ENCODE data around the gene NDUFS4.
"Not testable (repeated sequence)": the region's sequence is repeated elsewhere in the genome, so short reads cannot be mapped to it uniquely, and the experiment has no call there.

Gene NDUFS4

GRCh38 chr5:53575831-53576230 is 15.4 kb downstream of the NDUFS4 start:
- no peak for DNase-seq (ENCODE audit: low spot score)

GRCh38 chr5:53576674-53577073 is 16.2 kb downstream of the NDUFS4 start:
- DNase-seq (ENCODE audit: low spot score): no peak

- no peak for DNase-seq (ENCODE audit: low spot score)
These were observed 18.4 kb downstream of the NDUFS4 start for GRCh38 chr5:53578854-53579253.

DNA sequence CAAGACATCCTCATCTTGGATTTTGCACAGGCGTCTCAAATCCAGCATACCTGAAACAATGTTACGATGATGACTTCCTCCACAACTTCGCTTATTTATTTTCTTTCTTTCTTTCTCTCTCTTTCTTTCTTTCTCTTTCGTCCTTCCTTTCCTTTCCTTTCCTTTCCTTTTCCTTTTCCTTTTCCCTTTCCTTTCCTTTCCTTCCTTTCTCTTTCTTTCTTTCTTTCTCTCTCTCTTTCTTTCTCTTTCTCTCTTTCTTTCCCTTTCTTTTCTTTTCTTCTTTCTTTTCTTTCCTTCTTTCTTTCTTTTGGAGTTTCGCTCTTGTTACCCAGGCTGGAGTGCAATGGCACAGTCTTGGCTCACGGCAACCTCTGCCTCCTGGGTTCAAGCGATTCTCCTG is 20.1 kb downstream of the NDUFS4 start:
- no peak for DNase-seq (ENCODE audit: low spot score)

DNA sequence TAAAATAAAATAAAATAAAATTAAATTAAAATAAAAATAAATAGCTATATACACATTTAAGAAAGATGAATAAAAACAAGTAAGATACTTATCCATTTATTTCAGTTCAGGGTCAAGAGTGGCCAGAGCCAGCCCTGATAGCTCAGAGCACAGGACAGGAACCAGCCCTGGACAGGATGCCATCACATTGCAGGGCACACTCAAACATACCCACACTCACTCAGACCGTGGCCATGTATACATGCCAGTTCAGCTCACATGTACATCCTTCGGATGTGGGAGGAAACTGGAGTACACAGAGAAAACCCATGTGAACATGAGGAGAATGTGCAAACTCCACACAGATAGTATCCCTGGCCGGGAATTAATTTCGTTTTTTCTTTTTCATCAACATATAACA is 21.8 kb downstream of the NDUFS4 start:
- DNase-seq (ENCODE audit: low spot score): no peak

- no peak for DNase-seq (ENCODE audit: low spot score)
These were observed 30.3 kb downstream of the NDUFS4 start for GRCh38 chr5:53590759-53591158.

GRCh38 chr5:53594419-53594818 is 34.0 kb downstream of the NDUFS4 start:
- no peak for DNase-seq (ENCODE audit: low spot score)

GRCh38 chr5:53597894-53598293 is 37.5 kb downstream of the NDUFS4 start:
- DNase-seq (ENCODE audit: low spot score): no peak

- no peak for DNase-seq (ENCODE audit: low spot score)
These were observed 41.1 kb downstream of the NDUFS4 start for GRCh38 chr5:53601570-53601969.

DNA sequence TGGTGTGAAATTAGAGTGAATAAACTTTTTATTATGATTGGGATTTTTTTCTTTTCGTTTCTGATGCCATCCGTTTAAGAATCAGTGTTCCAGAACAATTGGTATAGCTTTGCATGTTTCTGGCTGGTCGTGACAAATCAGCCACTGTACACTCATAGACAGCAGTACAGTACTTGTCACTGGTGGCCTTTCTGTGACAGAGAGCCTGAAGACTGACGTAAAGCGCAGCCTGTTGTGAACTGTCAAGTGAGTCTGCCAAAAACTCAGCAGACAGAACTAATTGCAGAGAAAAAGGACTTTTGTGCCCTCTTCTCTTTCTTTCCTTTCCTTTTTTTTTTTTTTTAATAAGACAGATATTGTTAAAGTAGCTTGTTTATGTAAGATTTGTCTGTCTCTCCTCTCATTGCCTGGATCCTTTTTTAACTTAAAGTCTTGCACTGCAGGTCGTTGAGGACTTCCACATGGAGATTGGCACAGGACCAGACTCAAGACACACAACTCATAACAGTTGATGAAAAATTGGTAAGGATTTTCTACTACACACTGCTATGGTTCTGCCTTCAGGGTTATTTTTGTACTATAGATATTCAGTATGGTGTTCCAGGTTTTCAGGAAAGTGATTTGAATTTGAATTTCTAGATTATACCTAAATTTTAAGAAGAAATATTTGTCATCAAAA is 42.7 kb downstream of the NDUFS4 start:
- peak; percentile 52 for DNase-seq (ENCODE audit: low spot score)

DNA sequence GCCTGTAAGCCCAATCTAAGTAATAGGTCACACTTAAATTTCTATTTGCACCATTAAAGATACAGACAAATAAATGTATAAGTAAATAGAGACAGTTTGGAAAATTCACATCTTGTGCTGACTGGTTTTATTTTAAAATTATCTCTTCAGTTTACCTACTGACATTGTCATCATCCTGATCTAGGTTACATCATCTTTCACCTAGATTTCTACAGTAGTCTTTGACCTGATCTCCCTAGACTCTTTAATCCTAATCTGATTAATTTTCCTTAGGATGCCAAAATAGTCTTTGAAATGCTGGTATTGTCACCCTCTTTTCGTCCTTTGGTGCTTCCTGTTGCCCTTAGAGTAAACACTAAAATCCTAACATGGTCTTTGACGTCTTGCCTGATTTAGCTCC is 43.9 kb downstream of the NDUFS4 start:
- no peak for DNase-seq (ENCODE audit: low spot score)

DNA sequence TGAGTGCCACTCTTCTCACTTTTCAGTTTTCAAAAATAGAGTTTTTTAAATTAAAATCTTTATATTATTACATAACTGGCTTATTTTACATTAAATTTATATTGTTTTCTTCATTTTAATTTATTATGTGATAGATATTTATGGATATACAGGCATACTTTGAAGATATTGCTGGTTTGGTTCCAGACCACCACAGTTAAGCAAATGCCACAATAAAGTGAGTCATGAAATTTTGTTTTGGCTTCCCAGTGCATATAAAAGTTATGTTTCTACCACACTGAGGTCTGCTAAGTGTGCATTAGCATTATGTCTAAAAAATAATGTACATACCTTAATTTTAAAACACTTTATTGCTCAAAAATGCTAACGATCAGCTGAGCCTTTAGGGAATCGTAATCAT is 47.4 kb downstream of the NDUFS4 start:
- DNase-seq (ENCODE audit: low spot score): no peak

GRCh38 chr5:53608897-53609296 is 48.5 kb downstream of the NDUFS4 start:
- DNase-seq (ENCODE audit: low spot score): not testable (repeated sequence)

GRCh38 chr5:53613061-53613460 is 52.6 kb downstream of the NDUFS4 start:
- DNase-seq (ENCODE audit: low spot score): no peak

- DNase-seq (ENCODE audit: low spot score): no peak
These were observed 53.1 kb downstream of the NDUFS4 start for GRCh38 chr5:53613536-53613935.

DNA sequence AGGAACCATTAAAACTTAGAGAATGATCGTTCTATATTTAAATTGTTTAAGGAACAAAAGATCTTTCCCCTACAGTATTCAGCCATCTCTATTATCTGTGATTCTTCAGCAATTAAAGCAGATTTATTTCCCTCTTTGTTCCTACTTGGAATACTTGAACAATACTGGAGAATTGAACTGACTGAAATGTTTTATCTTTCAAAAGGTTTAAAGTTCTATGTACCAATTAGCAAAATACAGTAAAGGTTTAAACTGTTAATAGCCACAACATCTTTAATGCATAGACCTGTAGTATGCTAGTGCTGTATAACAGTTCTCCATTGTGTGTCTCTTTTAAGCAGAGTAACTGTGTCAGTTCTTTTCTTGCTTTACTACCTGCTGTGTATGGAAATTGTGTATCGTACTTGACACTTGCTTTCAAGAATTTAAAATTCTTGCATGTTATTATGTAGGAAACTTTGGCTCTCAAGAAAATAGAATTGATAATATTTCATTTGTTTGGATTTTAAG is 54.0 kb downstream of the NDUFS4 start:
- no peak for DNase-seq (ENCODE audit: low spot score)

DNA sequence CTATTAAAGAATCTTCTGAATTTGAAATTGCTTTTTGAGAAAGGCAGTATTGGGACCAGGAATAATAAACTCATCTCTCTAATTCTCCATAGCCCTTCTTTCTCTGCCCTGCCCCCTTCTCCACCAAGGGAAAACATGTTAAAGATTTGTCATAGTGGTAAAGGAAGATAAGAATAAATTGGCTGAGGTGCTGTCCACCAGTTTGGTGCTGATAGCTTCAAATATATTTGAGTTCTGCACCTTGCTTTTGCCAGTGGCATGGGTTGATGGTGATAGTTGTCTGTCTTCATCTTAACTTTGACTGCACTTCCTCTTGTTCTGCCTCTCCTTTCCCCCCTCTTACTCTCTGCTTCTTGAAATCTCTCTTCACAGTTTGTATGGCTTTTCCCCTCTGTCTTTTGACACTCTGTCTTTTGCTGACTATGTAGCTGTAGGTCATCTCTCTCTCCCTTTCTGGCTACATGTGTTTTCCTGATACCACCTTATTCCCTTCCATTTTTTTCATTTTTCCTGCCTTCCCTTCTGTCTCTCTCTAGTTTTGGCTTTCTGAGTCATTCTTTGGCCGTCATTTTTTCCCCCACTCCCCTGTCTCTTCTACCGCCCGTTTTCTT is 56.6 kb downstream of the NDUFS4 start:
- DNase-seq (ENCODE audit: low spot score): no peak

GRCh38 chr5:53631251-53631650 is 70.8 kb downstream of the NDUFS4 start:
- DNase-seq (ENCODE audit: low spot score): no peak

DNA sequence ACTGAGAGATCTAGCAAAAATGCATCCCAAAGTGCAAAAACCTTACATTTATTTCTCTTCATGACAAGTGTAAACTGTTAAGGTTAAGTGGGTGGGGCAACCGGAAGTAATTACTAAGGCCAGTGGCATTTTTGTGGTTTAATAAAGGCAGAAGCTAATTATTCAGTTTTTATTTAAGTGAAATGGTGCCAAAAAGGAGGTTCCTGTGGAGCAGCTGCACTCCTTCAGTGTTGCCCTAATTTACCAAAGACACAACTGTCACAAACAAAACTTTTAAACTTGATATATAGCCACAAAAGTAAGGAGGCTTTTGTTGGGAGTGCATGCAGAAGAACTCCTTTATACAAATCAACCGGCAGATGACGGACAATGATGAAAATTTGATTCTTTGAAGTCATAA is 81.6 kb downstream of the NDUFS4 start:
- no peak for DNase-seq (ENCODE audit: low spot score)

- DNase-seq (ENCODE audit: low spot score): no peak
These were observed 83.0 kb downstream of the NDUFS4 start for GRCh38 chr5:53643445-53643844.

GRCh38 chr5:53645078-53645477 is 84.6 kb downstream of the NDUFS4 start:
- no peak for DNase-seq (ENCODE audit: low spot score)

DNA sequence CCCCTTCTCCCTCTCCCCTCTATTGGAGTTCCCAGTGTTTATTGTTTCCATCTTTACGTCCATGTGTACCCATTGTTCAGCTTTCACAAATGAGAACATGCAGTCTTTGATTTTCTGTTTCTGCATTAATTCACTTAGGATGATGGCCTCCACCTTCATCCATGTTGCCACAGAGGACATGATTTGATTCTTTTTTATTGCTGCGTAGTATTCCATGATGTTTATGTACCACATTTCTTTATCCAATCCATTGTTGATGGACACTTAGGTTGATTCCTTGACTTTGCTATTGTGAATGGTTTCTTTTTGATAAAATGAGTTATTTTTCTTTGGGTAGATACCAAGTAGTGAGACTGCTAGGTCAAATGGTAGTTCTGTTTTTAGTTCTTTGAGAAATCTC is 88.9 kb downstream of the NDUFS4 start:
- DNase-seq (ENCODE audit: low spot score): no peak

- DNase-seq (ENCODE audit: low spot score): not testable (repeated sequence)
These were observed 100.1 kb downstream of the NDUFS4 start for GRCh38 chr5:53660573-53660972.

DNA sequence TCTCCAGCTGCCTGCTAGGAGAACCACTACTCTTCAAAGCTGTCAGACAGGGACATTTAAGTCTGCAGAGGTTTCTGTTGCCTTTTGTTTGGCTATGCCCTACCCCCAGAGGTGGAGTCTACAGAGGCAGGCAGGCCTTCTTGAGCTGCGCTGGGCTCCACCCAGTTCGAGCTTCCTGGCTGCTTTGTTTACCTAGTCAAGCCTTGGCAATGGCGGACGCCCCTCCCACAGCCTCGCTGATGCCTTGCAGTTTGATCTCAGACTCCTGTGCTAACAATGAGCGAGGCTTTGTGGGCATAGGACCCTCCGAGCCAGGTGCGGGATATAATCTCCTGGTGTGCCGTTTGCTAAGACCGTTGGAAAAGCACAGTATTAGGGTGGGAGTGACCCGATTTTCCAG is 104.9 kb downstream of the NDUFS4 start:
- not testable (repeated sequence) for DNase-seq (ENCODE audit: low spot score)
